GM21717 (cell line): Measurements from ENCODE around the gene ARL5C.
"Not testable (repeated sequence)": the region's sequence is repeated elsewhere in the genome, so short reads cannot be mapped to it uniquely, and the experiment has no call there.

ENCODE experiments used
- ATAC-seq: cut with Tn5 transposase; IDR thresholded peaks from one replicate; pipeline ENCODE4 v1.9.1; 2021; ENCODE audit warnings: mild to moderate bottlenecking, moderate library complexity; ENCODE audit not compliant: unreplicated experiment

Gene ARL5C

DNA sequence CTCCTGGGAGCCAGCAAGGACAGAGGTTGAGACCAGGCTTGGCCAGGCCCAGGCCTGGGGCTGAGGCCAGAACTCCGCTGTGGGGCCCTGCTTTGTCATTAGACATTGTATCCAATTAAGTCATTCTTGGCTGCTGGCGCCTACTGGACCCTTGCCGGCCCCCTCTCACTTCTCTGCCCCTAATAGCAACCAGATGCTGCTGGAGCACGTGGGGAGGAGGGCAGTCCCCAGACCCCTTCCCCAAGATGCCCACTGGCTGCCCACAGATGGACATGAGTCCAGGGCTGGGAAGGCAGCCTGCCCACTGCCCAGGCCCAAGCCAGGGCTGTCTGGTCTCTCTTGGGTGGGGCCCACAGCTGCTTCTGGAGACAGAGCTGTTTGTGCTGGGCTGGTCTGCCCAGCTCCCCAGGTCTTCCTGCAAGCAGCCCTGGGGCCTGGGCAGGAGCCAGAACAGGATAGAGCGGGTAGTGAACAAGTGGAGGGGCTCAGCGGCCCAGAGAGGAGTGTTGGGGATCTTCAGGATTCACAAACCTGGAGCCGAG lies 22.3 kb downstream of the ARL5C start:
- no peak for ATAC-seq

DNA sequence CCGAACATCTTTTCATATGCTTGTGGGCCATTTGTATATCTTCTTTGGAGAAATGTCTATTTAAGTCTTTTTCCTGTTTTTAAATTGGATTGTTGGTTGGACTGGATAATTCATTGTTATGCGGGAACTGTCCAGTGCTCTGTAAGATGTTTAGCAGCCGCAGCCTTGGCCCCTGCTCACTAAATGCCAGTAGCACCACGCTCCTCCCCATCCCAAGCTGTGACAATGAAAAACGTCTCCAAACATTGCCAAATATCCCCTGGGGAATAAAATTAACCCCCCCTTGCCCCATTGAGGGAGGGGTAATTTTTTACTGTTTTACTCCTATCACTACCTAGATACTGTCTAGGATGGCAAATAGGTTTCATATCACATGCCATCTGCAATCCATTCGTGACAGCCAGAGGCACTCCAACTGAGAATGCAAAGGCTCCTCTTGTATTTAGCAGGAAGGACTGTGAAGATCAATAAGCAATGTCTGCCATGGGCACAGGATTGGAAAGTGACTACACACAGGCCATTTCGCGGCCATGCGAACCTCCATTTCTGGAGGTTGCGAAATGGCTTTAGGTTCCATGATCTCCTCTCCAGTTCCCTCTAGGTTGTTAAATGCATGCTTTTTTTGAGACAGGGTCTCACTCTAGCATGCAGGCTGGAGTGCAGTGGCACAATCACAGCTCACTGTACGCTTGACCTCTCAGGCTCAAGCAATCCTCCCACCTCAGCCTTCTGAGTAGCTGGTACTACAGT lies 23.9 kb downstream of the ARL5C start:
- no peak for ATAC-seq

DNA sequence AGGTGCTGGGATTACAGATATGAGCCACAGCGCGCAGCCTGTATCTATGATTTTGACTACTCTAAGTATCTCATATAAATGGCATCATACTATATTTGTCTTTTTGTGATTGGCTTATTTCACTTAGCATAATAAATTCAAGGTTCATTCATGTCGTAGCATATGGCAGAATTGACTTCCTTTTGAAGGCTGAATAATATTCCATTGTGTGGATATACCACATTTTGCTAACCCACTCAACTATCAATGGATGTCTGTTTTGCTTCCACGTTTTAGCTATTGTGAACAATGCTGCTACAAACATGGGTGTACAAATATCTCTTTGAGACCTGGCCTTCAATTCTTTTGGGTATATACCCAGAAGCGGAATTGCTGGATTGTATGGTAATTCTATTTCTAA lies 24.7 kb downstream of the ARL5C start:
- ATAC-seq: no peak

DNA sequence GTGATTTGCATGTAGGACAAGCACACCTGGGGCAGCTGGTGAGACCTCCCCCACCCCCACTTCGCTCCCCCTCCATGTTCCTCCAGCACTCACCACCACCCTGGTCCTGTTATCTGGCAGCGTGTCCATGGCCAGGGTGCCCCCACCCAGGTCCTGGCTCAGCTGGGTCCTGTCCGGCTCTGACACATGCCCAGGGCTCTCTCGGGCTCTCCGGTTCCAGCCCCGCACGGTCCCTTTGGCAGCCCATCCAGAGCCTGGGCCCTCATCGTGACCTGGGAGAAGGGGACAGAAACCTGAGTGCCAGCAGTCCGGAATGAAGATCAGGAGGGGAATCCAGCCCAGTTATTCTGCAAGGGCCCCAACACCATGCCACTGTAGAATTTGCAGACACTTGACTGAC lies 26.4 kb downstream of the ARL5C start:
- ATAC-seq: no peak

DNA sequence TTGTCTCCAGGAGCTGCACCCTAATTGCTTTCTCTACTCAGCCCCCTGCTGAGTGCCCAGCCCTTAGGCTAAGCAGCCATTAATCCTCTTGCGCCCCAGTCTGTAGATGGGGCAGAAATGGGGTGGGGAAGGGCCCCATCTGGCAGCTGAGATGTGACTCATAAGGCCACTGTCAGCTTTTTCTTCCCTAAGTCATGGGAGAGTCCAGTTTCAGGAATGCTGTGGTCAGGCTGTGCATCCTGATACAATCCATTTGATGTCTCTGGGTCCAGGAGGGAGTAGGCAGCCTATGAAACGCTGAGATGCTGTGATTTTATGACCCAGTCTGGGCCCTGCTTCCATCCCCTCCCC lies 26.8 kb downstream of the ARL5C start:
- no peak for ATAC-seq

DNA sequence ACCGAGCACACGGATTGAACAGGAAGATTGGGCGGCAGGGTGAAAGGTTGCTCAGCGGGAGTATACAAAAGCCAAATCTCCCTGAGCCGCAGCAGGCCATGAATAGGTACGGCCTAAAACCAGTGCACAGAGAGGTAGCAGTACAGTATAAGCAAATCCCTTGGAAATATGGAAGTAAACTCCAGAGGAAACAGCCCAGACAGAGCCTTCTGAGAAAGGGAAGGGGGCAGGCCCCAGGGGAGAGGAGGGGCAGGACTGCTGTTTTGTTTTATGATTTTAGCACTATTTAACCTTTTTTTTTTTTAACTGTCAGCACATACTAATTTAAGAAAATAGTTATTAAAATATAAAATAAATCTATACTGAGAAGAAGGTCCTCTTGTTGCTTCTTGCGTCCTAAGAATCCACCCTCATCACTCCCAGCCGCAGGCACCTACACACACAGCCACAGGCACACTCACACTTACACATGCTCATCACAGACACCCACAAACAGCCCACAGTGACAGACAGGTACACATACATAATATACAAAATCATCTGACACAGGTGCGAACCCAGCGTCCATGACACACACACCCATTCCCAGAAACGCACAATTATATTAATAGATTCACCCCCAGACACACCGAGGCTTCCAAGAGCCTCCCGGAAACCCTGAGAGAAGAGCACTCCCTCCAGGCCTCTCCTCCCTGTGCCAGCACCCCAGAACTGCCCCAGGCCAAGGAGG lies 27.4 kb downstream of the ARL5C start:
- ATAC-seq: no peak

DNA sequence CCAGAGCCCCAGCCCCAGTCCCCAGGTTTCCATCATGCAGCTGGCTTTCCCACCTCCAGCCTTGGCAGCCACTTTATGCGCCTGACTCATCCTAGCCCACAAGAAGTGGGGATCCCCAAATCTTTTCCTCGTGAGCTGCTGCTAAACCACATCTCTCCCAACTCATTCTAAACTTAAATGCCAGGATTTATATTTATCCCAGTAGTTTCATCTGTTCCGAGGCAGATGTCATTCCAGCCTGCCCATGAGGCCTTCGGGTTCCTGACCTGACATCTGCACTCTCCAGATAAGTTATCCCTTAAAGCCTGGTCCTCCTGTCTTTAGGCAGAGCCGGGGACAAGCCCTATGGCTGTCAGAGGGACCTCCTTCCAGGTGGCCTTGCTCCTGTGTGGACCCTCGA lies 31.1 kb downstream of the ARL5C start:
- ATAC-seq: no peak

DNA sequence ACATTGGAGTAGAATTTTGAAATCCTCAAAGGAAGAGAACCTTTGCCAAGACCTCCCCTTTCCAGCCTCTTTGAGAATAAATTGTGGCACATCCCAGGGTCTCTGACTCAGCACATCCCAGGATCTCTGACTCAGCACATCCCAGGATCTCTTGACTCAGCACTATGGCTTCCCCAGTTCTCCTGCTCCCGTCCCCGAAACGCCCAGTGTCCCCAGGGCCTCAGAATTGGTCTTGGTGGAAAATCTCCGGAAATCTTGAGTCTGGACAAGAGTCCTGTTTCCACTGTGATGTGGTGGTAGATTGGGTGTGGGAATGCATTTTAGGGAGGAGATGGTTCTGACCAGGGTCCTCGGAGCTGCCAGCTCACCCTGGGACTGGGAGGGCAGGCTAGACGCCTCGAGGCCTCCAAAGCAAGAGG lies 33.8 kb downstream of the ARL5C start:
- ATAC-seq: no peak

DNA sequence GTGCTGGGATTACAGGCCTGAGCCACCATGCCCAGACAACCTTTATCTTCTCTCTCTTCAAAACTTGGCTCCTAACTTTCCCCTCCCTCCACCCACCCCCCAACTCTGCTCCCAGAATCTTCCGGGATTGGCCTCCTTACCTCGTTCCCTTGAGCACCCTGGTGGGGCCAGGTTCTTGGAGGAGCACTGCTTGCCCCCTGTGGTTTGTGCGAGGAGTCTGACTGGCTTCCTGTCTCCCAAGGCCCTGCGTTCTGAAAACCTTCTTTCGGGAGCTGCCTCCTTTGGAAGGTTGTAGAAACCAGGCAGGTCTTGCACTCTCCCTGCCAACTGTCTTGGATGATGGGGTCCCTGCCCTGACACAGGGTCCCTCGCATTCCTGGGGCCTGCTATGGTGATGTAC lies 34.3 kb downstream of the ARL5C start:
- no peak for ATAC-seq

DNA sequence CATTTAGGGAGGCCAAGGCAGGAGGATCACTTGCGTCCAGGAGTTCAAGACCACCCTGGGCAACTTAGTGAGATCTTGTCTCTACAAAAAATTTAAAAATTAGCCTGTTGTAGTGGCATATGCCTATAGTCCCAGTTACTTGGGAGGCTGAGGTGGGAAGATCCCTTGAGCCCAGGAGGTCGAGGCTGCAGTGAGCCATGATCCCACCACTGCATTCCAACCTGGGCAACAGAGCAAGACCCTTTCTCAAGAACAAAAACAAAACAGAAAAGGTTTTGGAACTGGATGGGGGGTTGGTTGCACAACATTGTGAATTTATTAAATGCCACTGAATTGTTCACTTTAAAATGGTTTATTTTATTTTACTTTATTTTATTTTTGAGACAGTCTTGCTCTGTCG lies 35.8 kb downstream of the ARL5C start:
- no peak for ATAC-seq

DNA sequence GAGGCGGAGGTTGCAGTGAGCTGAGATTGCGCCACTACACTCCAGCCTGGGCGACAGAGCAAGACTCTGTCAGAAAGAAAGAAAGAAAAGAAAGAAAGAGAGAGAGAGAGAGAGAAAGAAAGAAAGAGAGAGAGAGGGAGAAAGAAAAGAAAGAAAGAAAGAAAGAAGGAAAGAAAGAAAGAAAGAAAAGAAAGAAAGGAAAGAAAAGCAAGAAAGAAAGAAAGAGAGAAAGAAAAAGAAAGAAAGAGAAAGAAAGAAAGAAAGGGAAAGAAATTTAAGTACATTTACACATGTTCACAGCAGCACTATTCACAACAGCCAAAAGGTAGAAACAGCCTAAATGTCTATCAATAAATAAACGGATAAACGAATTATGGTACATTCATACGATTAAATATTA lies 36.4 kb downstream of the ARL5C start:
- ATAC-seq: not testable (repeated sequence)

DNA sequence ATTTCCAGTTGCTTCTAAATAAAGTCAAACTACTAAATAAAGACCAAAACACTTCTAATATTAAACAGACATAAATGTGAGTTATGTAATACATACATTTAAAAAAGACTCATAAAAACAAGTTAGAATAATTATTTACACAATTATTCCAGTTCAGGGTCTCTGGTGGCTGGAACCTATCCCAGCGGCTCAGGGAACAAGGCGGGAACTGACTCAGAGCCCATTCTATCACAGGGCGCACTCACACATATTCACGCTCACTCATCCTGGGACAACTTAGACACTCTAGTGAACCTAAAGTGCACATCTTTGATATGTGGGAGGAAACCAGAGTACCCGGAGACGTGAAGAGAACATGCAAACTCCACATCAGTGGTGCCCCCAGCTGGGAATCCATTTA lies 39.5 kb downstream of the ARL5C start:
- ATAC-seq: no peak

DNA sequence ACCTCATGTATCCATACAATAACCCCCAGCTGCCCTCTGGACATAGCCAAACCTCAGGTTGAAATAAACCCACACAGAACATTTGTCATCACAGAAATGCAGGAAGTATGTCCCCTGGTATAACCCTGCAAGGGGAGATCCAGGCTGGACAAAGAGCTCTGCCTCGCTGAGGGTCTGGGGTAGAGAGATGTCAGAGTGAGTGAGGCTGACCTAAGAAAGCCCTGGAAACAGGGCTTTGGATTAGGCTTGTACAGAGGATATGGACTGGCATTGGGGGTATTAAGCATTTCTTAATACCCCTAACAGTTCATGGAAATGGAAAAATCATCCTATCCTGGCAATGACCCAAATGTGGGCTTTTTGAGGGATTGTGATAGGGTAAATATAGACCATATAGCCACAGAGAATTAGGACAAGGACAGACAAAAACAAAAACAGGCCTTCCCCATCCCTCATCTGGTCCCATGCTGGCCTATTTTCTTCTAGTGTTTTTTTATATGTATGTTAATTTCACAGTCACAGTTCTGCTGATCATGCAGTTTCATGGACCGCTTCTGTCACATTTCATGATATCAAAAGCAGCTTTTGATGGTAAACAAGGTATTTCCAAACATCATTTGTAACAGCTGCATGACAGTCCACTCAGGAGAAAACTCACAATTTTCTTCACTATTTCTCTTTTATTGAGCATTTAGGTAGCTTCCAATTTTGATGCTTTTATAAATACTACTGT lies 40.7 kb downstream of the ARL5C start:
- ATAC-seq: no peak

DNA sequence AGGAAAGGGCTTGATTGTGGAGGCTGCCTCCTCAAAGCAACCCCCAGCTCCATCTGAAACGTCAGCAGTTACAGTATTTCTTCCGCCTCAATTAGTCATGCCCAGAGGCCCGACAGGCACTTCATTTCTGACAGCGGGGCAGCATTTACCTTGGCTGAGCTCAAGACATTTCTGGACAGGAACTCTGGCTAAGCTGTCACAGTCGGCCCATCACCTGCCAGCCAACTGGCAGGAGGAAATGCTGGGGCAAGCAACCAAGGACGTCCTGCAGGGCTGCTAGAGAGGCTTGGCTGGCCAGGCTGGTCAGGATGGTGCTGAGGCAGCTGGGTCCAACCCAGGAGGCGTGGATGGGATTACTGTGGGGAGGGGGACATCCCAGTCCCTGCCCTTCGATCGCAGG lies 42.3 kb downstream of the ARL5C start:
- no peak for ATAC-seq

DNA sequence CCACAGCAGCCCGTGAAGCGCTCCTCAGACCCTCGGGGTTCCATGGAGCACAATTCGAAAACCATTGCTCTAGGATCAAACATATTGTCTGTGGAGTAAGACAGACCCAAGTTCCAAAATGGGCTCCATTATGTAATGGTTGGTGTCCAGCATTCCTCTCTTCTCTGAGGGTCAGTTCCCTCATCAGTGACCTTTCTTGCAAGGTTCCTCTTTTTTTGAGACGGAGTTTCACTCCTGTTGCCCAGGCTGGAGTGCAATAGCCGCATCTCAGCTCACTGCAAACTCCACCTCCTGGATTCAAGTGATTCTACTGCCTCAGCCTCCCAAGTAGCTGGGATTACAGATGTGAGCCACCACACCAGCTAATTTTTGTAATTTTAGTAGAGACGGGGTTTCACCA lies 43.0 kb downstream of the ARL5C start:
- no peak for ATAC-seq

DNA sequence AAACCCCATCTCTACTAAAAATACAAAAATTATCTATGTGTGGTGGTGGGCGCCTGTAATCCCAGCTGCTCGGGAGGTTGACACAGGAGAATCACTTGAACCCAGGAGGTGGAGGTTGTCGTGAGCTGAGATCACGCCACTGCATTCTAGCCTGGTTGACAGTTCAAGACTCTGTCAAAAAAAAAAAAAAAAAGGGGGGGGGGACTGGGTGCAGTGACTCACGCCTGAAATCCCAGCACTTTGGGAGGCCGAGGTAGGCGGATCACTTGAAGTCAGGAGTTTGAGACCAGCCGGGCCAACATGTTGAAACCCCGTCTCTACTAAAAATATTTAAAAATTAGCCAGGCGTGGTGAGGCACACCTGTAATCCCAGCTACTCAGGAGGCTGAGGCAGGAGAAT lies 44.0 kb downstream of the ARL5C start:
- not testable (repeated sequence) for ATAC-seq

DNA sequence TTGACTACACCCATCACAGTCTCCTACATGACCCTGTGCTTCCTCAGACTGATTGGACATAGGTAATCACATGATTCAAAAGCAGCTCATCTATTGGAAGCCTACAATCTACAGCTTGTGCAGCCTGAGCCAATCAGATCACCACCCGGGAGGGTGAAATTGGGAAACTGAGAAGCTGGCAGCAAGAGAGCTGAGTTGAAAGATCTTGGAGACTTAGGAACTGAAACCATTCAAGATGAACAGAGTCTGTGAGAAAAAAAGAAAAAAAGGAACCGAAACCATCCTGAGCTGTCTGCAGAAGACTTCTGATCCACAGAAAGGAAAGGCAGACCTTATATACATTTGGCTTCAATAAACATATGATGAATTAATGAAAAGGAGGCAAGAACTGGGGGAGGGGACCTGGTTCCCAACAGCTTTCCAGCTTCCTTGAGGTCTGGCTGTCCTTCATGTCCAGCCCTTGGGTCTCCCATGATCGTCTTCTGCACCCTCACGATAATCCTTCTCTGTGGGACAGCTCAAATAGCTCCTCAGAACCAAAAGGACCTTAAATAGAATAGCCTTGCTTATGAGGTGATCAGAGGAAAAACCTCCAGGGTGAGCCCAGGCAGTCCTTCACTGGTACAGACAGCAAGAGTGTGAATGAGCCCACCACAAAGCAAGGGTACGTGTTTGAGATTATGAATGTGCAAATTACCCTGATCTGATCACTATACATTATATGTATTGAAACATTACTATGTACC lies 47.1 kb downstream of the ARL5C start:
- peak; percentile 47 for ATAC-seq

DNA sequence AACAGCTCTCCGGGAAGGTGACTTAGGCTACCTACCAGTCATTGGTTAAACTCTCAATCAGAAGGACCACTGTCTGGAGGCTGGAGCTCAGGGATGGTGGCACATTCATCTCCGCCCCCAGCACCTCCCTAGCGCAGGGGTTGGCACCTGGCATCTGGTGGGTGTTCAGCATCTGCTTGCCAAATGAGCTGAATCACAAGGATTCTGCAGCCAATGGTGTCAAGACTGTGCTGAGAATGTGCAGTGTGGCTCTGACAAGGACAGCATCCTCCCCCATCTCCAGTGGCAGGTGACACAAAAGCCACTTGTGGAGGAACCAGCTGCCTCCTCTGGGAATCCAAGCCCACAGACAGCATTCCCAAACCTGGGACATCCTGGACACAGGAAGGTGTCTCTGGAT lies 49.7 kb downstream of the ARL5C start:
- no peak for ATAC-seq

DNA sequence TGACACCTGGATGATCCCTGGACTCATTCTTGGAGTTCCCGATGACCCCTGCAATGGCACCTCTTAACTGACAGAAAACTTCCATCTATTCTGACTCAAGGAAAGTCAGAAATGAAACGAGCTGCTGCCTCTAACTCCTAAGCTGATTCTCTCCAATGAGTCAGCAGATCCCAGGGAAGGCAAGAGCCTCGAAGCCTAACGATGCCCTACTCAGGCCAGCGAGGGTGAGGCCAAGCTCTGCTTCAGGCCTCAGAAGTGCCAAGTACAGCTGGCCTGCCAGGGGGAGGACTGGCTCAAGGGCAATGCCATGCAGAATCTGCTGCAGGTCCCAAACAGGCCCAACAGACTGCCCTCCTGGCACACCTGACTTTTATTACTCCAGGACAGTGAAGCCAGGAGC lies 50.8 kb downstream of the ARL5C start:
- ATAC-seq: no peak

DNA sequence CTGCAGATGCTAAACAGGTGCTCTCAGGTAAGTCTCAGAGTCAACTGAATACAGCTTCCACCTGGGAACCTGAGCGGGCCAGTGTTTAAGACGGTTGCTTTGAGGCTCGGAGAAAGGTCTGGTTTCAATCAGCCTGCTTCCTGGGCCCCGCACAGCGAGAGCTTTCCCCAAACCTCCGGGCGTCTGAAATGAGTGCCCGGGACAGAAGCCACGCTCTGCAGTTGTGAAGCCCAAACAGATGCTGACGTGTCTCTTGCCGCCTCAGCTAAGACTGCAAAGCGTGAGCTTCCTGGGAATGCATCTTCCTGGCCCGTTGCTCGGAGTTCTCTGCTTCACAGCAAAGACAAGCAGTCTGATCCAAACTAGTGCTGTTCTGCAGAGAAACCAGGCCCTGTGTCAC lies 51.2 kb downstream of the ARL5C start:
- no peak for ATAC-seq

DNA sequence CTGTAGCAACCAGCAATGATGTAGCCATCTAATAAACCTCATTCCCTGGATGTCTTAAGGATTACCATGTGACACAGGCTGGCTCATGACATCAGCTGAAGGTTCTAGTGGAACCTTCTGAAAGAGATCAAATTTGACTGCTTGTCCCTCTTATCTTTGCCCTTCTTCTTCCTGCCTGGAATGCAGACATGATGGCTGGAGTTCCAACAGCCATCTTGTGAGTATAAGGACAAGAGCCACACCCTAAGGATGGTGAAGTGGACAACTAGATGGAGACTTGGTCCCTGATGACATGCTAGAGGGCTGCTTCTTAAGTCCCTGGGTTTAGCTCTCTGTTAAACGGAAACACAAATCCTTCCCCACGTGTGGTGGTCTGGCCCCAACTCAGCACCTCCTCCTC lies 52.1 kb downstream of the ARL5C start:
- no peak for ATAC-seq
